Activated naive CD4-positive, alpha-beta T cell treated with anti-CD3 and anti-CD28 coated beads, Interleukin-2, amount 10 ng/mL, durations not matched to agents 7 days and 5 days (primary cell): ENCODE measurements around the gene ARHGAP42.

Source experiments
- CTCF ChIA-PET: fragments of 350-600 bp; sonication (Branson Sonifier 250); formaldehyde crosslinking; loops from one replicate; lab custom pipeline; 2021; ENCODE audit warnings: antibody characterized with exemption; lab: Charles Lee
- DNase-seq: peaks from one replicate; pipeline ENCODE4 v3.0.0-alpha.2; 2020
- H3K27ac Mint-ChIP-seq: one replicate; pipeline ENCODE4 v1.8.0; 2021; ENCODE audit warnings: mild to moderate bottlenecking, moderate library complexity, mixed read lengths
- H3K27me3 Mint-ChIP-seq: one replicate; pipeline ENCODE4 v1.8.0; 2021; ENCODE audit warnings: mild to moderate bottlenecking, mixed read lengths
- H3K36me3 Mint-ChIP-seq: one replicate; pipeline ENCODE4 v1.8.0; 2021; ENCODE audit warnings: mixed read lengths
- H3K4me1 Mint-ChIP-seq: one replicate; pipeline ENCODE4 v1.8.0; 2021; ENCODE audit warnings: mixed read lengths
- H3K4me3 Mint-ChIP-seq: one replicate; pipeline ENCODE4 v1.8.0; 2021; ENCODE audit warnings: mild to moderate bottlenecking, moderate library complexity, mixed read lengths
- H3K9me3 Mint-ChIP-seq: one replicate; pipeline ENCODE4 v1.8.0; 2021; ENCODE audit warnings: mixed read lengths

ARHGAP42 gene

GRCh38 chr11:101035872-101036271 is 348.8 kb downstream of the ARHGAP42 start:
- DNase-seq, result no peak
- H3K9me3 Mint-ChIP-seq, result no peaks in the 10 kb centered on the region
- CTCF ChIA-PET, result no interaction called here
- no peak overlapping the region for H3K4me3 Mint-ChIP-seq
- no peak overlapping the region for H3K27ac Mint-ChIP-seq
- no peaks in the 10 kb centered on the region for H3K4me1 Mint-ChIP-seq
- H3K27me3 Mint-ChIP-seq, result no peaks in the 10 kb centered on the region
- no peaks in the 10 kb centered on the region for H3K36me3 Mint-ChIP-seq
